Activated T-helper 1 cell treated with anti-CD3 and anti-CD28 coated beads, Interleukin-2, amount 50 U/mL, for 16 hours (primary cell): ENCODE results near the gene GDE1.

Experiments
- DNase-seq, 2 donors: peaks; one replicate each; pipeline ENCODE4 v3.0.0-alpha.2; 2020; ENCODE audit warnings: low read depth in 1 of 2, low spot score in 1 of 2

The GDE1 gene

GRCh38 chr16:19524616-19525384 is 2.9 kb upstream of the GDE1 start:
- DNase-seq = no peak

DNA sequence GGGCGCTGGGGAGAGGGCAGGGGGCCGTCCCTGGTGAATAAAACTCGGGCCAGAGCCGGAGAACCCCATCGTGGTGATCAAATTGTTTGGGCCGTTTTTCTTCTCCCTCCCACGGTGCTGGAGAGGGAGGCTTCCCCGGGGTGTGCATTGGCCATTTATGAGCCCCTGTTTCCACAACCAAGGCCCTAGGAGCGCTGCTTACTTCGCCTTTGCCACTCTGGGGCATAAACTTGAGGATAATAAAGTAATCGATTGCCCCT is 2.4 kb upstream of the GDE1 start:
- DNase-seq = no peak

GRCh38 chr16:19523559-19524355 is 1.9 kb upstream of the GDE1 start, which contains the start of gene CCP110:
Gene CCP110, plus strand, starts transcription at chr16:19523942. Its CDS starts 3,940 bp downstream, at chr16:19527882.
- peak; percentile 89 to 90 for DNase-seq

DNA sequence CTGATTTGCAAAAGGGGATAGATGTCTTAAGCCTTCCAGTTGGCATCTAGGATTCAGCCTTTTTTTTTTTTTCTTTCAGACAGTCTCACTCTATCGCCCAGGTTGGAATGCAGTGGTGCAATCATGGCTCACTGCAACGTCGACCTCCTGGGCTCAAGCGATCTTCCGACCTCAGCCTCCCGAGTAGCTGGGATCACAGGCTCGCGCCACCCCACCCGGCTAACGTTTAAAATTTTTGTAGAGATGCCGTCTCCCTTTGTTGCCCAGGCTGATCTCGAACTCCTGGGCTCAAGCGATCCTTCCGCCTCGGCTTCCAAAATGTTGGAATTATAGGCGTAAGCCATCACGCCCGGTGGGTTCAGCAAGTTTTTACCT is 1.3 kb upstream of the GDE1 start:
- DNase-seq = no peak

- no peak for DNase-seq
Observed at GRCh38 chr16:19522760-19523159, 862 bp upstream of the GDE1 start.

GRCh38 chr16:19522397-19522732 is 467 bp upstream of the GDE1 start:
- DNase-seq = no peak

DNA sequence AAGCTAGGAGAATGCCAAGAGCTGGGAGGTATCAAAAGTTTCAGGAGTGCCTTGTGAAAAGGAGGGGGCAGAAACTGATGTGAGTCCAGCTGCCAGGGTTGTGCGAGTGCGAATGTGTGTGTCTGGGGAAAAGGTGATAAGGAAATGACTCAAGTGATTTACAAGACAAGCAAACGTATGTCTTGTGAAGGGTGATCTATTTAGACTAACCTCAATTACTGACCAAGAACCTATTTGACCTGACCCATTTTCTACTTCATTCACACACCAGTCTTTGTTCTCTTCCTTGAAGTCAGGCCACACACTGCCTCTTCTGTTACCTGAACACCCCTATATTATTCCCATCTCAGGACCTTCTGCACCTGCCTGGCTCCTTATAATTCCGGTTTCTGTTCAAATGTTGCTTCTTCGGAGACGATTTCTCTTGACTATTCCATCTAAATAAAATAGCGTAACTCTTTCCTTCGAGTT is 1.0 kb downstream of the GDE1 start:
- DNase-seq = no peak

- DNase-seq = no peak
Observed at GRCh38 chr16:19518388-19518787, 3.5 kb downstream of the GDE1 start.

- no peak for DNase-seq
Observed at GRCh38 chr16:19517424-19518089, 4.3 kb downstream of the GDE1 start.

GRCh38 chr16:19515757-19516156 is 6.1 kb downstream of the GDE1 start:
- no peak for DNase-seq

DNA sequence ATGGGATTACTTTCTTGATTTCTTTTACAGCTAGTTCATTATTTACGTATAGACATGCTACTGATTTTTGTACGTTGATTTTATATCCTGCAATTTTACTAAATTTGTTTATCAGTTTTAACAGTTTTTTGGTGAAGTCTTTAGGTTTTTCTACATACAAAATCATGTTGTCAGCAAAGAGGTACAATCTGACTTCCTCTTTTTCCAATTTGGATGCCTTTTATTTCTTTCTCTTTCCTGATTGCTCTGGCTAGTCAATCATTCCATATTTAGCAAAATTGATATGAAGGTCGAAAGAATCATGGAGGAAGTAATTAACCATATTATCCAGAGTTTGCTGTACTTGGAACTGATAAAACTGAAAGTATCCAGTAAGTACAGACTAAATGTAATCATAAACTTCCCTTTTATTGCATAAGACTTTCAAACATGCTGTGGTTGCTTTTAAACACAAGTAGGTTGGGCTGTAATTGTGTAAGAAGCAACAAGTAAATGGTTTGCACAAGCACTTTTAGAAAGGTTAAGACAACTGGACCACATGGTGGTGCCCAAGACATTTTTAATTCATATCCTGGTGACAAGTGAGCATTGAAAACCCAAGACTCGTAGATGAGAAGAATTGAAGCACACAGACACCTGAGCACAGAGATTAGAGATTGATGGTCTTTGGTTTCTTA is 8.4 kb downstream of the GDE1 start:
- no peak for DNase-seq

DNA sequence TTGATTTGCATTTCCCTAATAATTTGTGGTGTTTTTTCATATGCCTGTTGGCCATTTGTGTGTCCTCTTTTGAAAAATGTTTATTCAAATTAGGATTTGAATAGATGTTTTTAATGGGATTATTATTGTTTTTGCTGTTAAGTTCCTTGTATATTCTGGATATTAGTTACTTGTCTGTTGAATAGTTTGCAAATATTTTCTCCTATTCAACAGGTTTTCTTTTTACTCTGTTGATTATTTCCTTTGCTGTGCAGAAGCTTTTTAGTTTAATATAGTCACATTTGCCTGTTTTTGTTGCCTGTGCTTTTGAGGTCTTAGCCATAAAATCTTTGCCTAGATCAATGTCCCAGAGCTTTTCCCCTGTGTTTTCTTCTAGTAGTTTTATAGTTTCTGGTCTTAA is 9.6 kb downstream of the GDE1 start:
- no peak for DNase-seq

DNA sequence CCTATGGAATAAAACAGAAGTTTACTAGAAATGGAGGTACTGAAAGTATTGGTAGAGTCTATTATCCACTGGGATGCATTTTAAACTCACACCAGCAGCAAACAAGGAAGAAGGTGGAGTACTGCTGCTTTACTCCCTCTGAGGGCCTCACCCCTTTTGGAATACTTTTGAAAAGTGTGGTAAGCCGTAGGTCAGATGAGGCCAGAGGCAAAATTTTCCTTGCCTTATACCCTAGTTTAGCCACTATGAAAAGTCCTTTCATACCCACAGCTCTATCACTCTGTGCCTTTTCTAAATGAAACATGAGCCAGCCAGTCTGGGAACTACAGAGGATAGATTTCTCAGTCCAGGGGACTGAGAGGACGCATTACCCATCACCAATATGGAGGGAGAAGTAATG is 14.0 kb downstream of the GDE1 start:
- DNase-seq = no peak

DNA sequence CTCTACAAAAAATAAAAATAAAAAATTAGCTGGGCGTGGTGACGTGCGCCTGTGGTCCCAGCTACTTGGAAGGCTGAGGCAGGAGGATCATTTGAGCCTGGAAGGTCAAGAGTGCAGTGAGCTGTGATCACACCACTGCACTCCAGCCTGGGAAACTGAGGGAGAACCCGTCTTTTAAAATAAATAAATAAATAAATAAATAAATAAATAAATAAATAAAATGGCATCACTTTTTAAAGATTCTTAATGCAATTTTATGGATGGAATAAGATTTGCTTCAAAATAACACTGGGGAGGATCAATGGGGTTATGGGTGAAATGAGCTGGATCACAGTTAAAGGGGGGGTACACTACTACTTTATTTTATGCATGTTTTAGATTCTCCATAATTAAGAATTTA is 14.9 kb downstream of the GDE1 start:
- DNase-seq = no peak

DNA sequence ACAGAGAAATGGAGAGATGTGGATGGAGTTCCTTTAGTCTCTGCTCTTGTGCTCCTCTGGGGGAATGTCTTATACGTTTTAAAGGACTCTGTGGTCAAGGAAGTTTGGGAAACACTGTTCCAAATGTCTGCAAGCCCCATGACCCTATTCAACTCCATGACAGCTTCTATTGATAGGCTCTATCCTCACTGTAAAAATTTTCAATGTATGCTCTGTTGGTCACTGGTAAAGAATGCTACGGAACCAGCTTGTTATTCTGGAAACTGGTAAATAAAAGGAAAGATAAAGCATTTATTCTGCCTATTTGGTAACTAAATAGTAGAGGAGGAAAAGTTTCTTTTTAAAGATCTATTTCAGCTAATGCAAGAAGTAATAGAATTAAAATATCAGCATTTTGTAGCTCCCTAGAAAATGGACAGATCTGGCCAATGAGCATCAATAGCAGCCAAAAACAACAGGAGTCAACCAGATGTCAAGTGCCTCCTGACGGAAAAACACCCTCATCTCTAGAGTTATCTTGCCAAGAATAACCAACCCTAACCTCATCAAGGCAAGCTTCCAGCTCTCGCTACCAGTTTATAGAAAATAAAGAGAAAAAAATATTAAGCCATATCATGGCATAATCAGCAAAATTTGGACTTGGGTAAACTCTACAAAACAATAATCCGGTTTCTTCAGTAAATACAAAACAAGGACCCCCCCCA is 16.1 kb downstream of the GDE1 start:
- DNase-seq = no peak

GRCh38 chr16:19503461-19504075 is 18.3 kb downstream of the GDE1 start:
- DNase-seq = no peak

- DNase-seq = peak; percentile 12 to 30
Observed at GRCh38 chr16:19502395-19503131, 19.3 kb downstream of the GDE1 start.

DNA sequence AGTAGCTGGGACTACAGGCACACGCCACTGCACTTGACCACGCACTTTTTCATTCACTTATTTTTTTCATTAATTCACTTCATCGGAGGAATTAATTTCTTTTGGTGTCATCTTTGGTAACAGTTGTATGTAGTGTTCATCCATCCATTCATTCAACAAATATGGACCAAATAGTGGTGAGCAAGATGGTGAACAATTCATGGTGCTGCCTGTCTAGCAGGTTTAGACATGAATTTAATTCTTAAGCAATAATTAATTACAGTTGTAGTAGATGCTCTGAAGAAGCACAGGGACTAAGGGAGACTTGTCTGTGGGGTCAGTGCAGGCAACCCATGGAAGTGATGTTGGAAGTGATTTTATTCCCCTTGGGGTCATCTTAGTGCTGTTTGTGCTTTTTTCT is 22.4 kb downstream of the GDE1 start:
- DNase-seq = no peak

DNA sequence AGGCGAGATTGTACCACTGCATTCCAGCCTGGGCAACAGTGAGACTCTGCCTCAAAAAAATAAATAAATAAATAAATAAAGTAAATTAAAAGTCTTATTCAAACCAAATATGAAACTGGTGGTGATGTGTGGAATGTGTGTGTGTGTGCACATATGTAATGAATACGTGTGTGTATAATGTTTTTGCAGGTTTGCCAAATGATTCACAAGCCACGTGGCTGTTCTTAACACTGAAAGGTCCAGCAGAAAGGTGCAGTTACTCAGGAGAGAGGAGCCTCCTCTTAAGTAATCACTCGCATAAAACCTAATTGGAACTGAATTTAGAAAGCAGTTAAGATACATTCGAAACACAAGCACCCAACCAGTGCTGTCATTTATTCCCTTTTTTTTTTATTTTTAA is 22.9 kb downstream of the GDE1 start:
- no peak for DNase-seq

- no peak for DNase-seq
Observed at GRCh38 chr16:19497176-19497575, 24.7 kb downstream of the GDE1 start.
